ENCODE data around the gene C2orf68.

DNA sequence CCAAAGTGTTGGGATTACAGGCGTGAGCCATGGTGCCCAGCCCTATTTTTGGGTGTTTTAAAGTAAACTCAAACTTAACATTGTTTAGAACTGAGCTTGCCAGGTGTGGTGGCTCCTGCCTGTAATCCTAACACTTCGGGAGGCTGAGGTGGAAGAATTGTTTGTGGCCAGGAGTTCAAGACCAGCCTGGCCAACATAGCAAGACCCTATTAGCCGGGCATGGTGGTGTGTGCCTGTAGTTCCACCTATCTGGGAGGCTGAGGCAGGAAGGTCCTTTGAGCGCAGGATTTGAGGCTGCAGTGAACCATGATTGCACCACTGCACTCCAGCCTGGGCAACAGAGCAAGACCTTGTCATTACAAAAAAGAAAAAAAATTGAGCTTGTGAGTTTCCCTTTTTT, 38.6 kb upstream of the C2orf68 start:
- TF ChIP-seq POLR2A (IDR thresholded peaks at IDR 0.05) (no peak), CTCF (IDR thresholded peaks at IDR 0.05) (no peak)

All from thyroid gland (tissue), 4 donors.